Astrocyte (in vitro differentiated cells and primary cell): ENCODE measurements around the gene TSPAN4.

Experiments
- EZH2 ChIP-seq: IDR thresholded peaks from 2 replicates; pipeline ENCODE4 v1.6.1; 2012; ENCODE audit warnings: mild to moderate bottlenecking, low read length, inconsistent platforms; ENCODE audit not compliant: insufficient read depth
- TF ChIP-seq, protein P1 (sequence below): IDR thresholded peaks from 2 replicates; pipeline ENCODE4 v1.5.1; 2011; ENCODE audit warnings: low read depth, mild to moderate bottlenecking, inconsistent platforms, low read length, moderate library complexity; ENCODE audit not compliant: insufficient read depth

DNA sequence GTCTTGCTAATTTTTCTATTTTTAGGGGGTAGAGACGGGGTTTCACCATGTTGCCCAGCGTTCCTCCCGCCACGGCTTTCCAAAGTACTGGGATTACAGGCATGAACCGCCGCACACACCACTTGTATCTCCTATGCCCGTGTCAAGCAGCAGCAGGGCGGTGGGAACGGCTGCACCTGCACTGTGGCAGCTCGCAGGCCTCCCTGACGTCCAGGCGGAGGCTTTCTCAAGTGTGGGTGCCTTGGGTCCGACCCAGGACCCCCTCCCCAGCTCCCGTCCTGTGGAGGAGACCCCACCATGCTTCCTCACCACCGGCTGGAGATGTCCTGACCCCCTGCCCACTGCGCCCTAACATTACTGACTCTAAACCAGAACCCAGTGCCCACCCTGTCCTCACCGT lies 25.7 kb downstream of the TSPAN4 start:
- TF ChIP-seq, protein P1, sequence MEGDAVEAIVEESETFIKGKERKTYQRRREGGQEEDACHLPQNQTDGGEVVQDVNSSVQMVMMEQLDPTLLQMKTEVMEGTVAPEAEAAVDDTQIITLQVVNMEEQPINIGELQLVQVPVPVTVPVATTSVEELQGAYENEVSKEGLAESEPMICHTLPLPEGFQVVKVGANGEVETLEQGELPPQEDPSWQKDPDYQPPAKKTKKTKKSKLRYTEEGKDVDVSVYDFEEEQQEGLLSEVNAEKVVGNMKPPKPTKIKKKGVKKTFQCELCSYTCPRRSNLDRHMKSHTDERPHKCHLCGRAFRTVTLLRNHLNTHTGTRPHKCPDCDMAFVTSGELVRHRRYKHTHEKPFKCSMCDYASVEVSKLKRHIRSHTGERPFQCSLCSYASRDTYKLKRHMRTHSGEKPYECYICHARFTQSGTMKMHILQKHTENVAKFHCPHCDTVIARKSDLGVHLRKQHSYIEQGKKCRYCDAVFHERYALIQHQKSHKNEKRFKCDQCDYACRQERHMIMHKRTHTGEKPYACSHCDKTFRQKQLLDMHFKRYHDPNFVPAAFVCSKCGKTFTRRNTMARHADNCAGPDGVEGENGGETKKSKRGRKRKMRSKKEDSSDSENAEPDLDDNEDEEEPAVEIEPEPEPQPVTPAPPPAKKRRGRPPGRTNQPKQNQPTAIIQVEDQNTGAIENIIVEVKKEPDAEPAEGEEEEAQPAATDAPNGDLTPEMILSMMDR = no peak
- TF ChIP-seq EZH2 = no peak
